Epithelial cell of esophagus (primary cell): ENCODE measurements around the gene CFAP46.

Experiments
- DNase-seq: peaks from one replicate; pipeline ENCODE4 v3.0.0; 2010; ENCODE audit warnings: low read depth
- H3K4me3 ChIP-seq: 2 replicates; pipeline ENCODE4 v1.5.1; 2011; ENCODE audit warnings: mild to moderate bottlenecking, low read length, control low read depth
- CTCF ChIP-seq: IDR thresholded peaks from 2 replicates; pipeline ENCODE4 v1.5.1; 2011; ENCODE audit warnings: low read depth, mild to moderate bottlenecking, low read length, control low read depth, inconsistent platforms; ENCODE audit not compliant: insufficient read depth; ENCODE audit errors: missing control alignments

CFAP46 gene

GRCh38 chr10:132850896-132851295 is 91.5 kb downstream of the CFAP46 start:
- no peak overlapping the region for H3K4me3 ChIP-seq
- no peak for DNase-seq
- TF ChIP-seq CTCF: no peak

DNA sequence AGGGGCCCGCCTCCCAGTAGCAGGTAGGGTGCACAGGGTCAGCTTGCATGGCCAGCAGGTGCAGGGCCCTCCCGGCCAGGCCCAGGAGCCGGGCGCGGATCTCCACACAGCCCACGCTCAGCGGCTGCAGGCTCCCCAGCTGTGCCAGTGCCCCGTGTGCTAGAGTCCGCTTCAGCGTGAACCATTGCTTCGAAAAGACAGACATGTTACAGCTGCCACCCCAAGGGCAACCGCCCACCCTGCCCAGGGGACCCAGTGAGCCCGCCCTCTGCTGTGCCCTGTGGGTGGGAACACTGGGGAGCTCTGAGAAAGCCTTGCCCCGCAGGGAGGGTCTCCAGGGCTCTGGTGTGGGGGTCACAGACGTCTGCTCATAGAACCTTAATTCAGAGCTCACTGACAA is 92.1 kb downstream of the CFAP46 start:
- no peak for DNase-seq
- no peak for TF ChIP-seq CTCF
- no peak overlapping the region for H3K4me3 ChIP-seq

DNA sequence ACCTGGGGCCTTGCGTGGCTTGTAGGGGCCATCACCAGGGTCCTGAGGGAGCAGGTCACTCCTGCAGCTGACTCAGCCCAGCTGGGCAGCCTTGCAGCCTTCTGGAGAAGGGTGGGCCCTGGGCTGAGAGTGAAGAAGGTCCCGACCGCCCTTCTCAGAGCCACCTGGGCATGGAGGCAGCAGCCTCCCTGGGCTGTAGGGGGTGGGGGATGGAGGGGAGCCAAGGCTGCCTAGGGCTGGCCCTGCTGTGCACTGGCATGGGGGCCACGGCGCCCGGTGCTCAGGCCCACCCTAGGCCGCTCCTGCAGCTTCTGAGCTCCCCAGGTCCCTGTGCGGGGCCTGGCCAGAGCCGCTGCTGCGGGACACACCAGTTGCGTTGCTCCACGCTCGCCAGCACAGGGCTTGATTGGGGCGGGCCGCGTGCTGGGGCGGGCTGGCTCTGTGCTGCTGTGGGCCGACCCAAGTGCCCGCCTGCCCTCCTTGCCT is 92.8 kb downstream of the CFAP46 start:
- no peak for TF ChIP-seq CTCF
- H3K4me3 ChIP-seq: no peak overlapping the region
- DNase-seq: no peak

GRCh38 chr10:132848951-132849545 is 93.3 kb downstream of the CFAP46 start:
- no peak for DNase-seq
- H3K4me3 ChIP-seq: no peak overlapping the region
- no peak for TF ChIP-seq CTCF

GRCh38 chr10:132848291-132848701 is 94.1 kb downstream of the CFAP46 start:
- no peak overlapping the region for H3K4me3 ChIP-seq
- no peak for TF ChIP-seq CTCF
- no peak for DNase-seq

GRCh38 chr10:132847856-132848255 is 94.5 kb downstream of the CFAP46 start:
- TF ChIP-seq CTCF: no peak
- DNase-seq: no peak
- no peak overlapping the region for H3K4me3 ChIP-seq

- DNase-seq: no peak
- TF ChIP-seq CTCF: no peak
- H3K4me3 ChIP-seq: no peak overlapping the region
These were observed 95.0 kb downstream of the CFAP46 start for GRCh38 chr10:132847416-132847777.
